Common myeloid progenitor, CD34-positive (primary cell): ENCODE results near the gene AIF1L. TPM values are rescaled to one million over a fixed set of nuclear protein-coding genes. Genes with fewer than 3 reads are reported as not detected.

Experiments
- CTCF ChIA-PET: fragments of 350-600 bp; sonication (Branson Sonifier 250); formaldehyde crosslinking; loops from one replicate; lab custom pipeline; 2021; ENCODE audit warnings: antibody characterized with exemption; lab: Charles Lee
- POLR2A ChIA-PET: fragments of 350-600 bp; sonication (Branson Sonifier 250); formaldehyde crosslinking; loops from one replicate; lab custom pipeline; 2021; ENCODE audit warnings: antibody characterized with exemption; lab: Charles Lee
- DNase-seq, 3 donors: peaks; one replicate each; pipeline versions ENCODE4 v3.0.0 to v3.0.0-alpha.2; 2013
- H3K27ac ChIP-seq, 2 experiments: 1 replicate in 1 of 2; 2 replicates in 1 of 2; pipeline ENCODE4 v1.7.0; 2013; ENCODE audit warnings: inconsistent platforms in 2 of 2, low read length in 2 of 2, mild to moderate bottlenecking in 2 of 2, low read depth in 1 of 2, moderate library complexity in 1 of 2; ENCODE audit not compliant: severe bottlenecking in 2 of 2, insufficient read depth in 1 of 2, poor library complexity in 1 of 2
- H3K27me3 ChIP-seq, 5 experiments: replicated peaks in 2 of 5; 1 replicate in 3 of 5; 2 replicates in 2 of 5; pipeline versions ENCODE4 v1.6.1 to v1.7.0; 2013; ENCODE audit warnings: low read length in 4 of 5, mild to moderate bottlenecking in 2 of 5, moderate library complexity in 2 of 5, inconsistent platforms in 1 of 5; ENCODE audit not compliant: insufficient read depth in 5 of 5, control insufficient read depth in 4 of 5
- H3K36me3 ChIP-seq, 4 experiments: 1 replicate in 2 of 4; 2 replicates in 2 of 4; pipeline versions ENCODE4 v1.6.1 to v1.7.0; 2013; ENCODE audit warnings: low read length in 3 of 4, control low read depth in 1 of 4, mild to moderate bottlenecking in 1 of 4; ENCODE audit not compliant: control insufficient read depth in 4 of 4, insufficient read depth in 4 of 4
- H3K4me1 ChIP-seq, 4 experiments: 1 replicate in 3 of 4; 2 replicates in 1 of 4; pipeline versions ENCODE4 v1.6.1 to v1.7.1; 2013; ENCODE audit warnings: low read length in 3 of 4, mild to moderate bottlenecking in 3 of 4, control low read depth in 1 of 4, inconsistent platforms in 1 of 4, moderate library complexity in 1 of 4; ENCODE audit not compliant: control insufficient read depth in 4 of 4, insufficient read depth in 4 of 4; ENCODE audit errors: control extremely low read depth in 1 of 4
- H3K4me3 ChIP-seq, 7 experiments: 1 replicate in 4 of 7; 2 replicates in 3 of 7; pipeline versions ENCODE4 v1.5.1 to v1.7.0; 2013; ENCODE audit warnings: mild to moderate bottlenecking in 7 of 7, low read length in 6 of 7, moderate library complexity in 6 of 7, inconsistent platforms in 2 of 7, low read depth in 2 of 7, control low read depth in 1 of 7; ENCODE audit not compliant: insufficient read depth in 4 of 7, control insufficient read depth in 1 of 7; ENCODE audit errors: extremely low read depth in 1 of 7
- H3K9me3 ChIP-seq, 5 experiments: 1 replicate in 4 of 5; 2 replicates in 1 of 5; pipeline versions ENCODE4 v1.6.1 to v1.7.1; 2013; ENCODE audit warnings: low read length in 4 of 5, mild to moderate bottlenecking in 2 of 5, inconsistent platforms in 1 of 5, low read depth in 1 of 5, moderate library complexity in 1 of 5; ENCODE audit not compliant: control insufficient read depth in 4 of 5, insufficient read depth in 2 of 5; ENCODE audit errors: control extremely low read depth in 1 of 5
- WGBS: methylation state at CpG from one replicate; pipeline ENCODE4 v1.1.5; 2013; ENCODE audit not compliant: insufficient coverage; 5-methylcytosine and 5-hydroxymethylcytosine counted together
- polyA plus RNA-seq: library from polyadenylated mRNA; unstranded; fragments of 120-200 nt; gene quantifications from one replicate; pipeline ENCODE4 v1.2.1, GENCODE V29; 2013

Gene AIF1L
- polyA plus RNA-seq: 9.4 TPM

DNA sequence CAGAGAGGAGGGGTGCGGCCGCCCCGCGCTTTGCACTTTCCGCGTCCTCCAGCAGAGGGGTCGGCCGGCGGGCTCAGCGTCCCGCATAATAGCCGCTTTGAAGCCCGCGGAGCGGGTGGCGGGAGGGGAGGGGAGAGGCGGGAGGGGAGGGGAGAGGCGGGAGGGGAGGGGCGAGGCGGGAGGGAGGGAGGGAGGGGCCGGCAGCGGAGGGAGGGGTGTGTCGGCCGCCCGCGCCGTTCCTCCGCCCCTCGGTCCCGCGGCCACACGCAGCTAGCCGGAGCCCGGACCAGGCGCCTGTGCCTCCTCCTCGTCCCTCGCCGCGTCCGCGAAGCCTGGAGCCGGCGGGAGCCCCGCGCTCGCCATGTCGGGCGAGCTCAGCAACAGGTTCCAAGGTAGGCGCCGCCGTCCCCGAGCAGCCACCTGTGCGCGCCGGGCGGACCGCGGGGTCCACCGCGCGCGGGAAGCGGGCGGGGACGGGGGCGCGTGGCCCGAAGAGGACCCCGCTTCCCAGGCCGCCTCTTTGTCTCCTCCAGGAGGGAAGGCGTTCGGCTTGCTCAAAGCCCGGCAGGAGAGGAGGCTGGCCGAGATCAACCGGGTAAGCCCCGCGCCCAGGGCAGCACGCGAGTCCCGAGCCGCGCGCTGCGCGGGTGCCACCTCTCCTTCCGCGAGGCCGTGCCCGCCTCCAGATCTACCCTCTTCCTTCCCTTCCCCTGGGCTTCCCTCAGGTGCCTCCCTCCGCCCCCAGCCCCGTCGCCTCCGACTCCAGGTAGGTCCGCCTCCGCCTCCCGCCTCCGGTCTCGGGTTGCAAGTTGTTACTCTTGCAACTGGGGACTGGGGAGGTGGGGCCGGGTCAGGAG is at the start of gene AIF1L:
Gene AIF1L, plus strand, starts transcription at position 263 of the 857 bp plus-strand sequence. Its CDS starts 99 bp downstream, at position 362.
- no peak within 1 kb of the TSS for H3K27ac ChIP-seq
- H3K4me1 ChIP-seq: peaks cover 0 to 16% (median 14%) of the 10 kb centered on the region in 4 experiments
- ChIA-PET POLR2A (no interaction called here), CTCF (interaction anchor here (1.0 to 1.1 kb wide), 2 partner anchors 9 to 12 kb away, joined by 3 read pairs; no protein-coding TSS in a partner anchor)
- WGBS: under 1% methylated on average over 72 of the region's 99 CpGs
- no peaks in the 10 kb centered on the region for H3K36me3 ChIP-seq
- peak; percentile 71 to 86 (median 85) for DNase-seq
- no peaks in the 10 kb centered on the region for H3K9me3 ChIP-seq
- H3K27me3 ChIP-seq: peaks cover 0 to 17% (median 15%) of the 10 kb centered on the region in 5 experiments
- peak within 1 kb of the TSS; percentile 36 to 78 (median 70) for H3K4me3 ChIP-seq

DNA sequence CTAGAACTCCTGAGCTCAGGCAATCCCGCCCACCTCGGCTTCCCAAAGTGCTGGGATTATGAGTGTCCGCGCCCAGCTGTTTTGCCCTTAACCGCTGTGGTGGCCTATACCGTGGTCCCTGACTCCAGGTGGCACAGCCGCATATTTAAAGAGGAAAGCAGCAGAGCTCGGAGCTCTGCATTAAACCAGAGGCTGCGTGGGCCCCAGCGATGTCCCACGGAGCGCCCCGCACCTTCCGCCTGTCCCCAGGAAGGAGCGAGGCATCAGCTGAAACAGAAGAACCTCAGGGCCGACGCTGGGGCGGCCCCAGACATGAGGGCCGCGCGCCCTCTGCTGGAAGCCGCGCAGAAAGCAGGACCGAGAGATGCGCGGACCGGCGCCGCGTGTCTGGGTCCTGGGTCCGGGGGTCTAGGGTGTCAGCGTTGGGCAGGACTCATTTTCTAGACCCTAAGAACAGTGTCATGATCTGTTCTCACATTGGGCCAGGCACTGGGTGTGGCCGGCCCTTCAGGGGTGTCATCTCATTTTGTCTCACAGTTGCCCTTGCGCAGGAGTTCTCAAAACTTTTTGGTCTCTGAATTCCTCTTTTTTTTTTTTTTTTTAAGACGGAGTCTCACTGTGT is 49.6 kb upstream of the AIF1L start:
- POLR2A ChIA-PET: no interaction called here
- H3K9me3 ChIP-seq: no peaks in the 10 kb centered on the region
- DNase-seq: peak; percentile 70 to 85 (median 82)
- peak overlapping the region in 3 of 7 experiments; percentile 43 to 54 (median 52) for H3K4me3 ChIP-seq
- no peak overlapping the region for H3K27ac ChIP-seq
- CTCF ChIA-PET: interaction anchor here (0.7 to 2.5 kb wide), 28 partner anchors 8 to 990 kb away, joined by 3 to 19 read pairs (median 4); partner anchors contain the start of gene LAMC3
- H3K27me3 ChIP-seq: no peaks in the 10 kb centered on the region
- H3K36me3 ChIP-seq: no peaks in the 10 kb centered on the region
- 13% methylated on average over 30 of the region's 35 CpGs for WGBS
- peaks cover 2 to 18% (median 16%) of the 10 kb centered on the region in 4 experiments for H3K4me1 ChIP-seq

DNA sequence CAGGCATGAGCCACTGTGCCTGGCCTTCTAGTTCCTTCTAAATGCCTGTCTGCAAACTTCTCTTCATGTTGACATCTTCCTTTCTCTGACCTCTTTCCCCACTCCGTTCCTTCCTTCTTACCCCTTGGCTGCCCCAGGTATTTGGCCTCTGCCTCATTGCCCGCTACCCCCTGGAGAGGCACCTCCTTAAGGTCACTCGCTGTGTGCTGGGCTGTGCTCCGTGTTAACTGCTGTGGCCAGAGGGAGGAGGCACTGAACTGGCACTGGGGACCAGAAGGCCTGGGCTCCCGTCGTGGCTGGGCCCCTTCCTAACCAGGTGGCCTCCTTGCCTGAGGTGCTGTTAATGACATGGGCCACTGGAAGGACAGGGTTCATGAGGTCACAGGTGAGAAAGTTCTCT is 48.0 kb upstream of the AIF1L start:
- peaks cover under 1 to 10% (median 8%) of the 10 kb centered on the region in 4 experiments for H3K4me1 ChIP-seq
- WGBS: 71% methylated on average over 4 of the region's 6 CpGs
- POLR2A ChIA-PET: no interaction called here
- H3K27ac ChIP-seq: no peak overlapping the region
- no peak overlapping the region for H3K4me3 ChIP-seq
- no peak for DNase-seq
- no peaks in the 10 kb centered on the region for H3K9me3 ChIP-seq
- H3K27me3 ChIP-seq: no peaks in the 10 kb centered on the region
- no peaks in the 10 kb centered on the region for H3K36me3 ChIP-seq
- CTCF ChIA-PET: interaction anchor here (1.2 to 2.5 kb wide), 5 partner anchors 11 to 182 kb away, joined by 3 to 11 read pairs (median 10); no protein-coding TSS in a partner anchor

DNA sequence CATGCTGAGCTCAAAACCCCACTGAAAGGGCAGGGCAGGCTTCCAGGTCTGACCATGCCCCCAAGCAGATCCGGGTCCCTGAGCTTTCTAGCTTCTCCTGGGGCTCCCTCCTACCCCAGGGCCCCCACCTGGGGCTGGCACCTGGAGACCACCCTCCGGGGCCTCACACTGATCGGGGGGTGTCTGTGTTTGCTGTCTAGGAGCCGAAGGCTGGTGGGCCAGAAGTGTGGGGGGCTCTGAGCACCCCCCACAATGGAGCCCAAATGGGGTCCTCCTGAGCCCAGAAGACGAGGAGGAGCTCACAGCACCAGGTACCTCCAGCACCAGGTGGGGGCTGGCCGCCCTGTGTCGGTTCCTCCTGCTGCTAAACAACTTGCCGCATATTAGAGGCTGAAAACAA is 47.5 kb upstream of the AIF1L start:
- H3K27ac ChIP-seq: no peak overlapping the region
- peaks cover 0 to 8% (median 5%) of the 10 kb centered on the region in 4 experiments for H3K4me1 ChIP-seq
- H3K36me3 ChIP-seq: no peaks in the 10 kb centered on the region
- no peaks in the 10 kb centered on the region for H3K9me3 ChIP-seq
- no peak for DNase-seq
- H3K27me3 ChIP-seq: no peaks in the 10 kb centered on the region
- no peak overlapping the region for H3K4me3 ChIP-seq
- WGBS: 94% methylated on average over 8 of the region's 8 CpGs
- ChIA-PET POLR2A (no interaction called here), CTCF (interaction anchor here (0.7 to 1.8 kb wide), 5 partner anchors 11 to 347 kb away, joined by 3 to 10 read pairs (median 10); no protein-coding TSS in a partner anchor)

DNA sequence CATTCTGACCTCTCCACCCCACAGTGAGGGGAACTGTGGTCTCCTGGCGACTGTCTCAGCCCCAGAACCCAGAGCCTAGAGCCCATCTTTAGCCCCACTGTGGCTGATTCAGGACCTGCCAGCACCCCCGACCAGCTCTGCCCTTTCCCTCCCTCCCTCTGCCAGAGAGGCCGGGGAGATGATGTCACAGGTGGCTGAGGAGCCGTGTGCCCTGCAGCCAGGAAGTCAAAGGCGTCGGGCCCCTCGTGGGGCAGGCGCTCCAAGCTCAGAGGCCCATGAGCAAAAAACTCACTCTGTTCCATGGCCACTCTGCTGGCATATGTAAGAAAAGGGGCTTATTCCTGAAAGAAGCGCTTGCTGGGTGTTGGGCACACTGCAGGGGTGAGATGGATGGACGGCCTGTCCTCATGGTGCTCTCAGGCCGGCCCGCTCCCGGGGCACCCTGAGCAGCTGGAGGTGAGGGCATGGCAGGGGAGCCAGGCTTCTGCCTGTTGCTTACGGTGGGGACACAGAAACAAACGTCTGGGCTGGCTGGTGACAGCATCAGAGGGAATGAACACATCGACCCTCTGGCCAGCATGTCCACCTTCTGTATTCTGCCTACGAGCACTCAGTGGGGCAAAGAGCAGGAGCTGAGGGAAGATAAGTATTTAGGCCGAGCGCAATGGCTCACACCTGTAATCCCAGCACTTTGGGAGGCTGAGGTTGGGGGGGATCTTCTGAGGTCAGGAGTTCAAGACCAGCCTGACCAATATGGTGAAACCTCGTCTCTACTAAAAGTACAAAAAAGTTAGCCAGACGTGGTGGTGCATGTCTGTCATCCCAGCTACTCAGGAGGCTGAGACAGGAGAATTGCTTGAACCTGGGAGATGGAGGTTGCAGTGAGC is 46.3 kb upstream of the AIF1L start:
- no peak overlapping the region for H3K4me3 ChIP-seq
- H3K27me3 ChIP-seq: no peaks in the 10 kb centered on the region
- H3K4me1 ChIP-seq: peaks cover 0 to 8% (median 4%) of the 10 kb centered on the region in 4 experiments
- H3K9me3 ChIP-seq: no peaks in the 10 kb centered on the region
- H3K36me3 ChIP-seq: no peaks in the 10 kb centered on the region
- DNase-seq: peak; percentile 13 to 60 (median 43)
- ChIA-PET CTCF (interaction anchor here (0.7 to 1.8 kb wide), 4 partner anchors 12 to 239 kb away, joined by 3 to 10 read pairs (median 6); no protein-coding TSS in a partner anchor), POLR2A (no interaction called here)
- 69% methylated on average over 17 of the region's 21 CpGs for WGBS
- H3K27ac ChIP-seq: no peak overlapping the region

DNA sequence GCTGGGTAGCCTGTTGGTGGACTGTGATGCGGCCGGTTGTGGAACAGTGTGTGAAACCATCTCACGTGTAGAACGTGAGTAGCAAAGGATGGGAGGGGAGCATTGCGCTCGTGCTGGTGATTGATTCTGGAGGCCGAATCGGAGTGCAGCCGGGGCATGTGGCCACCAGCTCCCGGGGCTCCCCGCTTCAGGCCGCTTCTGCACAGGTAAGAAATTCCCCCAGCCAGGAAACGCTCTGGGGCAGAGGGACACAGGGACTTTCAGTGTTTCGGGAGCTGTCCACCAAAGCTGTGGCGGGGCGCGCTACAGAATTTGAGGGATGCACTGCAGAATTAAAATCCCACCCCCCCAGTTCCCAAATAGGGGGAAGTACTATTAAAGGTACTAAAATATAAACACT is 45.5 kb upstream of the AIF1L start:
- ChIA-PET POLR2A (no interaction called here), CTCF (no interaction called here)
- WGBS: 98% methylated on average over 9 of the region's 17 CpGs
- H3K27ac ChIP-seq: no peak overlapping the region
- H3K36me3 ChIP-seq: no peaks in the 10 kb centered on the region
- no peaks in the 10 kb centered on the region for H3K27me3 ChIP-seq
- no peak overlapping the region for H3K4me3 ChIP-seq
- H3K9me3 ChIP-seq: no peaks in the 10 kb centered on the region
- DNase-seq: no peak
- H3K4me1 ChIP-seq: peaks cover 0 to 8% (median 4%) of the 10 kb centered on the region in 4 experiments
